Transverse colon (tissue), 4 donors: Measurements from ENCODE around the gene NDST3. TPM values are rescaled to one million over a fixed set of nuclear protein-coding genes. Genes with fewer than 3 reads are reported as not detected.

Experiments used
- DNase-seq: peaks from one replicate; pipeline ENCODE4 v3.0.0-alpha.2; 2019
- H3K27ac ChIP-seq, 4 donors: fragments of 200-600 bp; sonication (generic); 2 replicates each; pipeline ENCODE4 v1.5.1; 2016 to 2018; ENCODE audit warnings: inconsistent platforms in 4 of 4
- H3K27me3 ChIP-seq: fragments of 200-600 bp; sonication (generic); 2 replicates; pipeline ENCODE4 v1.5.1; 2017; ENCODE audit warnings: inconsistent platforms
- H3K36me3 ChIP-seq, 4 donors: fragments of 200-600 bp; sonication (generic); 2 replicates each; pipeline ENCODE4 v1.5.1; 2017 to 2019; ENCODE audit warnings: inconsistent platforms in 4 of 4
- H3K4me1 ChIP-seq, 4 donors: fragments of 200-600 bp; sonication (generic); 2 replicates each; pipeline ENCODE4 v1.5.1; 2017 to 2020; ENCODE audit warnings: inconsistent platforms in 4 of 4
- H3K4me3 ChIP-seq, 4 donors: fragments of 200-600 bp; sonication (generic); 1 replicate in 1 of 4; 2 replicates in 3 of 4; pipeline versions ENCODE4 v1.5.1 to v1.6.1; 2017 to 2019; ENCODE audit warnings: inconsistent platforms in 4 of 4
- H3K9me3 ChIP-seq, 2 donors: fragments of 200-600 bp; sonication (generic); 2 replicates each; pipeline ENCODE4 v1.5.1; 2017 to 2019; ENCODE audit warnings: inconsistent platforms in 2 of 2
- CTCF ChIP-seq, 5 experiments: fragments of 200-600 bp in 3 of 5; fragments of 450-650 bp in 2 of 5; sonication (generic) in 3 of 5; IDR thresholded peaks; 1 replicate in 2 of 5; 2 replicates in 3 of 5; pipeline ENCODE4 v1.5.1; 2016 to 2017; ENCODE audit warnings: antibody characterized with exemption in 5 of 5, inconsistent platforms in 3 of 5, mild to moderate bottlenecking in 2 of 5, moderate library complexity in 1 of 5
- EP300 ChIP-seq: sonication (generic); formaldehyde crosslinking; IDR thresholded peaks from one replicate; pipeline ENCODE4 v1.6.1; 2017; ENCODE audit warnings: antibody characterized with exemption, low read depth
- POLR2A ChIP-seq: fragments of 450-650 bp; IDR thresholded peaks from one replicate; pipeline ENCODE4 v1.6.1; 2016; ENCODE audit warnings: antibody characterized with exemption, mild to moderate bottlenecking, moderate library complexity
- POLR2AphosphoS5 ChIP-seq, 3 donors: sonication (generic); formaldehyde crosslinking; IDR thresholded peaks; one replicate each; pipeline ENCODE4 v1.6.1; 2016; ENCODE audit warnings: antibody characterized with exemption in 3 of 3
- WGBS, 2 donors: methylation state at CpG; one replicate each; pipeline ENCODE4 v1.1.5; 2018; ENCODE audit warnings: low coverage in 1 of 2; 5-methylcytosine and 5-hydroxymethylcytosine counted together
- in situ Hi-C, 4 donors: fragments of 200-750 bp; cut with MboI; loops; one replicate each; pipeline versions ENCODE4 v1.15.0 to v1.15.1; 2017; ENCODE audit warnings: low sequenced_read_pairs in 3 of 4, low pct_ligation_motif_present in 1 of 4, low pct_unique_long_range_greater_than_20kb in 1 of 4
- intact Hi-C: fragments of 100-400 bp; cut with DNase I; formaldehyde crosslinking; loops from one replicate; pipeline ENCODE4 v1.15.1; 2023; ENCODE audit warnings: low total_unique reads
- total RNA-seq, 4 donors: library from RNA; depleted of rRNA; stranded (reverse); fragments of >200 nt; gene quantifications; one replicate each; pipeline ENCODE4 v1.1.0, GENCODE V29; 2016

Gene NDST3
- total RNA-seq, 4 donors from 2014 or later: 0.14 to 1.5 TPM; not detected in 2

DNA sequence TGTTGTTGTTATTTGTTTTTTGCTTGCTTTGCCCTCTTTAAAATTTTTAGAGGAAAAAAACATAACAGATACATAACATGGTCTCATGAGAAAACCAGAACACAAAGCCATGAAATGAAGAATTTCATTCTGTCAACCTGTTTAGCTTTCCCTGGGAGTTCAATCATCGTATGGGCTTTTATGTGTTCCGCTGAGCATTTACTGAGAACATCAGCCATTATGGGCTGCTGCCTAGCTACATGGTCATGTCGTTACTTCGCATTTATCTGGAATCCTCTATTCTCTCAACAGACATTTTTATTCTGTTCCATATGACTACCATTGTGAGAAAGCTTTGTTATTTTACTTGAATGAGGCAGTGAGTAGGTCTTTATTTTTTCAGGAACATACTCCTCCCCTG, 51.4 kb downstream of the NDST3 start:
- in situ Hi-C loops: no loop called here
- no peak overlapping the region for H3K27ac ChIP-seq
- no peak for TF ChIP-seq EP300
- no peak for TF ChIP-seq CTCF (IDR thresholded peaks at IDR 0.05)
- TF ChIP-seq POLR2AphosphoS5 (IDR thresholded peaks at IDR 0.05): no peak
- TF ChIP-seq POLR2A: no peak
- no peaks in the 10 kb centered on the region for H3K36me3 ChIP-seq
- H3K4me3 ChIP-seq: no peak overlapping the region
- H3K4me1 ChIP-seq: no peaks in the 10 kb centered on the region
- 85 to 94% methylated on average over 4 of the region's 4 CpGs for WGBS, 2 donors
- H3K9me3 ChIP-seq: no peaks in the 10 kb centered on the region
- intact Hi-C loops: no loop called here
- no peaks in the 10 kb centered on the region for H3K27me3 ChIP-seq
- no peak for DNase-seq

- no peak for DNase-seq
- WGBS, 2 donors: 61 to 62% methylated on average over 3 of the region's 3 CpGs
- Histone ChIP-seq H3K4me3 (no peak overlapping the region), H3K27ac (no peak overlapping the region), H3K36me3 (no peaks in the 10 kb centered on the region), H3K4me1 (no peaks in the 10 kb centered on the region), H3K27me3 (no peaks in the 10 kb centered on the region), H3K9me3 (no peaks in the 10 kb centered on the region)
- in situ Hi-C loops (no loop called here), intact Hi-C loops (no loop called here)
- no peak for TF ChIP-seq POLR2AphosphoS5 (IDR thresholded peaks at IDR 0.05)
- no peak for TF ChIP-seq EP300
- TF ChIP-seq POLR2A: no peak
- no peak for TF ChIP-seq CTCF (IDR thresholded peaks at IDR 0.05)
These were observed 52.1 kb downstream of the NDST3 start for GRCh38 chr4:118086344-118086743.

- DNase-seq: no peak
- TF ChIP-seq EP300 (no peak), POLR2A (no peak), POLR2AphosphoS5 (IDR thresholded peaks at IDR 0.05) (no peak), CTCF (IDR thresholded peaks at IDR 0.05) (no peak)
- Histone ChIP-seq H3K4me1 (no peaks in the 10 kb centered on the region), H3K36me3 (no peaks in the 10 kb centered on the region), H3K9me3 (no peaks in the 10 kb centered on the region), H3K27me3 (no peaks in the 10 kb centered on the region), H3K4me3 (no peak overlapping the region), H3K27ac (no peak overlapping the region)
- intact Hi-C loops: no loop called here
- in situ Hi-C loops: no loop called here
These were observed 53.1 kb downstream of the NDST3 start for GRCh38 chr4:118087366-118087765.

- no peaks in the 10 kb centered on the region for H3K36me3 ChIP-seq
- WGBS, 2 donors: 83 to 92% methylated on average over 2 to 3 of the region's 3 CpGs
- H3K27ac ChIP-seq: no peak overlapping the region
- DNase-seq: no peak
- H3K4me1 ChIP-seq: no peaks in the 10 kb centered on the region
- H3K9me3 ChIP-seq: no peaks in the 10 kb centered on the region
- intact Hi-C loops (no loop called here), in situ Hi-C loops (no loop called here)
- TF ChIP-seq EP300 (no peak), POLR2AphosphoS5 (IDR thresholded peaks at IDR 0.05) (no peak), CTCF (IDR thresholded peaks at IDR 0.05) (no peak), POLR2A (no peak)
- no peaks in the 10 kb centered on the region for H3K27me3 ChIP-seq
- H3K4me3 ChIP-seq: no peak overlapping the region
These were observed 64.8 kb downstream of the NDST3 start for GRCh38 chr4:118099106-118099505.
